HG02973 (cell line): ENCODE measurements around the gene PRKCH.
"Not testable (repeated sequence)": the region's sequence is repeated elsewhere in the genome, so short reads cannot be mapped to it uniquely, and the experiment has no call there.

ENCODE experiments used
- ATAC-seq: cut with Tn5 transposase; IDR thresholded peaks from one replicate; pipeline ENCODE4 v1.9.1; 2021; ENCODE audit warnings: moderate library complexity; ENCODE audit not compliant: unreplicated experiment

The PRKCH gene

DNA sequence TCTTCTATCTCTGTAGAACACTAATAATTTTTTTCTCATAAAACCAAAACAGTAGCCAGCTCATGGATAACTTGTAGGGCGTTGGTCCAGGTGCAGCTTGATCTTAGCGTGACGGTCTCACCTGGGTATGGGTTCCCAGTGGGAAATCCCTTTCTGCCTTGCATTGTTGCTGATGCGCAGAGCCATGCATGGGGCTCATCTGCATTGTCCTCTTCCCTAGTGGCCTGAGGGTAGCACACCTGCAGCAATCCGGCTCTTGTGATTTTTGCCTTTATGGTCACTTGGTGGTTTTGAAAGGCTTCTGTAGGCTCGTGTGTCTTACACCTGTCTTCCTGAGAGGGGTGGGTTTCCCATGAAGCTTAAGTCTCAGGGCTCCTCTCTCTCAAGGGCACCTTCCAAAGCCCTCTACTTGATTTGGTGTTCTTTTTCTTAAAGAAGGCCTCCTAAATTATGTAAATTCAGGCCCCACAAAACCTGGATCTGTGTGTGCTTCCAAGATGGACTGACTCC is 130.6 kb downstream of the PRKCH start:
- ATAC-seq = no peak

DNA sequence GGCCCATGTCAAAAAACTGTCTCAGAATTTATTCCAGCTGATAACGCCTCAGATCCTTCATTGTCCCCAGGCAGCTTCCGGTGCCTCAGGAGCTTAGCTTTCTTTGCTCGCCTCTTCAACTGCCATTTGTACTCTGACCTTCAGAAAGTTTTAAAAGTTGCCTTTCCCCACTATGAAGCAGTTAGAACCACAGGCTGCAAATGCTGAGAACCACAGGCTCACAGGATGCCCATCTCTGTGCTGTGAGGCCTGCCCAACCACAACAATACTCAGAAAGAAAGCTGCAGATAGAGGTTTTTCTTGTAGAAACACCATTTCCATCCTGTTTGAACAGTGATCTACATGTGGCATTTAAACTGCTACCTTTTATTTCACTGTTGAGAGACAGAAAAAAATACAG is 131.1 kb downstream of the PRKCH start:
- ATAC-seq = no peak

DNA sequence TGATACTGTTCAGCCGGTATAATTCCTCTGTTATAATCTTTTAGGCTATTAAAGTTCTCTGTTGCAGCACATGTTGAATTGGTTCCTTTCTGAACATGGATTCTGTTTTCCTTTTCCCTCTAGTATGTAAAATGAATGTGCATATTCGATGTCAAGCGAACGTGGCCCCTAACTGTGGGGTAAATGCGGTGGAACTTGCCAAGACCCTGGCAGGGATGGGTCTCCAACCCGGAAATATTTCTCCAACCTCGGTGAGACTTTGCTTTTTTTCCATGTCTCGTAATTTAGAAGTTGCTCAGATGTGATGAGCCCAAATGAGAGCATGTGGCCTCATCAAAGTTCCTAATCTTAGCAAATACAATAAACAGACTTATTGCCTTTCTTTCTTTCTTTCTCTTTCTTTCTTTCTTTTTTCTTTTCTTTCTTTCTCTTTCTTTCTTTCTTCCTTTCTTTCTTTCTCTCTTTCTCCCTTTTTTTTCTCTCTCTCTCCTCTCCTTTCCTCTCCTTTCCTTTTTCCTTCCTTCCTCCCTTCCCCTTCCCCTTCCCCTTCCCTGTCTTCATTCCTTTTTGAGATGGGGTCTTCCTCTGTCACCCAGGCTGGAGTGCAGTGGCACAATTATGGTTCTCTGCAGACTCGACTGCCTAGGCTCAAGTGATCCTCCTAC is 131.9 kb downstream of the PRKCH start:
- ATAC-seq = no peak

DNA sequence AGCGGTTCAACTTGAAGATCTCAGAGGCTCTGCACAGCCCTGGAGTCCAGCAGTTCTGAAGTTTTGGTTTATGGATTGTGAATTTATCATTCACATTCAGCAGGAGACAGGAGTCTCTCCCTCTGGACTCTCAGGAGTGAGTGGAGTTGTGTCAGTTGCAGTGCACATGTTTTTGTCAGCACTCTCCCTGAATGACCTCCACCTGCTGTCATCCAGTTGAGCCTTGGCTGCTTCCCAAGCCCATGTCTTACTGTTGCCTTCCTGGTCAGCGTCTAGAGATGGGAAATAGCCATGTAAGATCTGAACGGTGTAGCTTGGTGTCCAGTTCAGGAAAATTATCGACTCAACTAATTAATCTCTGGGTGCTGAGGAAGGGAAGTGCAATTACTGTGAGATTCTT is 133.2 kb downstream of the PRKCH start:
- no peak for ATAC-seq

DNA sequence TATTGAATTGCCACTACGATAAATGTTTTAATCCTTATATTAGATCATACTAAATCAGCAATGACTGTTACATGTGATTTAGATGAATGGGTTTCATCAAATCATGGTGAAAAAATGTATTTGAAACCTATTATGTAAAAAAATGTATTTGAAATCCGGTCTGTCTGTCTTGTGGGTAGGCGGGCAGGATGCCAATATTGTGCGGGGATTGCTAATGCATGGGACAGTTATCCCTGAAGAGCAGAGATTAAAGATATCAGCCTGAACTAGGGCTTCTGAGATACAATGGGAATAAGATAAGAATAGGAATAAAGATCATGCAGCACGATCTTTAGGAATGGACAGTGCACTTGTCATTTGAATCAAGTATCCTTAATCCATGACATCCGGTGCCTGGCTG is 134.0 kb downstream of the PRKCH start:
- ATAC-seq = no peak

DNA sequence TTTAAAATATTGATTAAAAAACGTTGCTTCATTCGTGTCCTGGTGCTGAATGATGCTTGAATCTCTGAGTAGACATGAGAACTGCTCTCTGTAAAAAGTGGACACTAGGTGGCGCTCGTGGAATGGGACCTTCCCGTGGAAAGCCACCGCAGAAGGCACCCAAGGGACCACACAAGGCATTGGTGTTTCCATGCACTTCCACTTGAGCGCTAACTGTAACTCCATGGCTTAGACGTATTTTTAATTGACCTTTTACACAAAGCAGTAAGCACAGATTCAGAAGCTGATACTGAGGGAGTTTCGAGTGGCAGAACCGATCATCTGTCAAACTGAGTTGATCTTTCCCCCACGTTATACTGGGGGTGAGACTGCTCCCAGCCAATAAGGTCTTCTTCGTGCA is 135.3 kb downstream of the PRKCH start:
- ATAC-seq = peak; percentile 84

DNA sequence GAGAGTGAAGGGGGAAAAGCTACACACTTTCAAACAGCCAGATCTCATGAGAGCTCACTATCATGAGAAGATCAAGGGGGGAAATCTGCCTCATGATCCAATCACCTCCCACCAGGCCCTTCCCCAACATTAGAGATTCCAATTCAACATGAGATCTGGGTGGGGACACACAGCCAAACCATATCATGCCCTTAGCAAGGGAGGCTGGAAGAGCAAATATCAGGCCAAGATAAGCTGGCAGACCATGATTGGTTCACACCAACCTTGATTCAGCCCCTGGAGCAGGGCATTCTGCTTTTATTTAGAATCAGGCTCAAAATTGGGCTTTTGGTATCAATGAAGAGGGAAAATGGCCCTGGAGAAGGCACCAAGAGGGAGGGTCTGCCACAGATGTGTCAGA is 137.4 kb downstream of the PRKCH start:
- ATAC-seq = no peak

DNA sequence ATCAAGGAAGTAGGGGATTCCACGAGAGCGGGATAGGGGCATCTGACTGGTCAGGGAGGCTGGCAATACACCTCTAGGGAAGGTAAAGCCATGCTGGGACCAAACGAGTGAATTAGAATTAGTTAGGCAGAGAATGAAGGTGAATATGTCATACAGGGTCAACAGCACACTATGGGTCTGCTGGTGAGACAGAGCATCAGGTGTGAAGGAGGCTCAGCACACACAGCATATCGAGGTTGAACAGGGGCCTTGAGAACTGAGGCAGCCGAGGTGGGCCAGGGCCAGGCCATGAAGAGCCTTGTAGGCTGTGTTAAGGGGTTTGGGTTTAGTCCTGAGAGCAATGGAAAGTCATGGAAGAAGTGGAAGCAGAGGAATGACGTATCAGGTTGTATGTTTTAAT is 137.8 kb downstream of the PRKCH start:
- no peak for ATAC-seq

DNA sequence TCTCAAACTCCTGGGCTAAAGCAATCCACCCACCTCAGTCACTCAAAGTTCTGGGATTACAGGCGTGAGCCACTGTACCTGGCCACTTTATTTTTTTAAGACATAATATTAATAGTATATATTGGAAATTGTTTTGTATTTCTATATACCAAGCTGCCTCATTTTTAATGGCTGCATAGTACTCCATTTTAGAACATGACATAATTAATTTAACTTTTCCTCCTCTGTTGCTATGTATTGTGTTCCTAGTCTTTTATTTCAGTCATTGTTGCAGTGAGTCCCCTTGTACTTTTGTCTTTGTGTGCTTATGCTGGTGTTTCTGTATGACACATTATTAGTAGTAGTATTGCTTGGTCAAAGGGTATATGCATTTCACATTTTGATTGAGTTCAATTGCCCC is 138.7 kb downstream of the PRKCH start:
- ATAC-seq = no peak

DNA sequence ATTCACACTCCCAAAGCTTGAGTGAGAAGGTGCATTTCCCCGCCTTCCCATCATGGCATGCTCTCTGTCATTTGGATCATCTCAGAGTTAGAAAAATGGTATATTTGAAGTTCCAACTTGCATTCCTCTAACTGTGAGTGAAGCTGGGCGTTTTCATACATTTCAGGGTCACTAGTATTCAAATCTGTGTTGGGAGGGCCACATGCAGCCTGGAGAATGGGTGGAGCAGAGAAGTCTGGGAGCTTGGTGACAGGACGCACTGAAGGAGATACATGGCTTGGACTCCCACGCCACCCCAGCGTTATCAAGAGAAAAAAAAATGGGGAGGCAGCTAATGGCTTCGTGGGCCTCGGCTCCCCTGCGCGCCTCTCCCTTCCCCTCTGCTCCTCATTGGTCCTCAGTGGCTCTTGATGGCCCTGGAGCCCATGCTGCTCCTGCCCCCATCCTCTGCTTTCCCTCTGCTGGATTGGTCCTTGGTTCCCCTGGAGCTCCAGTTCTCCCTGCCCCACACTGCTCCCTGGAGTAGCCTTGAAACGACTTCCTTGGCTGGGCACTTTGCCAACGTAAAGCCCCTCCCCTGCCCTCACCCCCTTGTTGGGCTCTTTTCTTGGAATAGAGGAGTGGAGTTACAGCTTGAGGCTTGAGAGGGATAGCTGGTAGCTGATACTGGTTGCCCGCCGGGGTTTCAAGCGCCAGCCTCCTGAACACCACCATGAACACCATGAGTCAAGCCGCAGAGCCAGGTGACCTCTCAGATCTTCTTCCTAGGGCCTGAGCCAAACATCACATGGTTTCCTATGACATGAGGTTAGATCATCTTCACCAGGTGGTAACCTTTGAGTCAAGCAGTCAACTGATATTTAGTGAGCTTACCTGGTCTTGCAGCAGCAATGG is 139.6 kb downstream of the PRKCH start:
- ATAC-seq = no peak

DNA sequence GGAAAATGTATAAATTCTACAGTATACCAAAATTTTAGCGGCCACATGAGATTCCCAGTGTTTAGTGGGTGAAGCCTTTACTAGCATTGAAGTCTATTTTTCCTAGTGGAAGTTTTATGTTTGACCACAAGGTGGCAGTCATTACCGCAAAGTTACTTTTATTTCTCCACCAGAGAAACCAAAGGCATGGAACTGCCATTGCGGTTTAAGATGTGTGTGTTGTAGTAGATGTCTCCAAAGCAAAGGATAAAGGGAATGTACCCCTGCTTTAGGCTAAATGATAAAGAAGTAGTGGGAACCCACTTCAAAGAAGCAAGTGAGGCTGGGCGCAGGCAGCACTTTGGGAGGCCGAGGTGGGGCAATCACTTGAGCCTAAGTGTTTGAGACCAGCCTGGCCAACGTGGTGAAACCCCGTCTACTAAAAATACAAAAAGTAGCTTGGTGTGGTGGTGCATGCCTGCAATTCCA is 140.5 kb downstream of the PRKCH start:
- ATAC-seq = no peak

DNA sequence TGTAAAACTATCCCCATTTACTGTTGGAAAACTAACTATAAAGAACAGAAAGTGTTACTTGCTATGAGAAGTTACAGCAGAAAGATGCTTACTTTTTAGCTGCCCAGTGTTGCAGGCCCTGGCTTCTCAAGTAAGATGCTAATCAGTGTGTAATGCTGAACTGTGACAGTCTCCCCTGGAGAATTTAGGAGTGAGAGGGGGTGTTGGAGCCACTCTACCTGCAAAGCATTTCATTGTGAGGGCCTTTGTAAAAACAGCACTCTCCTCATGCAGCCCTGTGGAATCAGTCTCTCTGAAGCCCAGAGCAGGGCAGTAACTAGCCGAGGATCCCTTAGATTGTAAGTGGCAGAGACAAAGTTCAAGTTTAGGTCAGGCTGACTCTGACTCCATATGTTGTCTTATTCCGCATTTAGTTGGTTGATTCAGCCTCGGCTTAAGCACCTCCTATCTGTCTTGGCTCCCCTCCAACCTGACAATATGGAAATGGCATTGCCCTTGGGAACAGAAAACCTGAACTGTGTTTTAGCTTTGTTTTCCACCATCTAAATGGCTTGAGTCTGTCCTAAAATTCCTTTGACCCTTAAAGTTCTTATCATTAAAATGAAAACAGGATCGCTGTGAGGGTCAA is 141.3 kb downstream of the PRKCH start:
- no peak for ATAC-seq

DNA sequence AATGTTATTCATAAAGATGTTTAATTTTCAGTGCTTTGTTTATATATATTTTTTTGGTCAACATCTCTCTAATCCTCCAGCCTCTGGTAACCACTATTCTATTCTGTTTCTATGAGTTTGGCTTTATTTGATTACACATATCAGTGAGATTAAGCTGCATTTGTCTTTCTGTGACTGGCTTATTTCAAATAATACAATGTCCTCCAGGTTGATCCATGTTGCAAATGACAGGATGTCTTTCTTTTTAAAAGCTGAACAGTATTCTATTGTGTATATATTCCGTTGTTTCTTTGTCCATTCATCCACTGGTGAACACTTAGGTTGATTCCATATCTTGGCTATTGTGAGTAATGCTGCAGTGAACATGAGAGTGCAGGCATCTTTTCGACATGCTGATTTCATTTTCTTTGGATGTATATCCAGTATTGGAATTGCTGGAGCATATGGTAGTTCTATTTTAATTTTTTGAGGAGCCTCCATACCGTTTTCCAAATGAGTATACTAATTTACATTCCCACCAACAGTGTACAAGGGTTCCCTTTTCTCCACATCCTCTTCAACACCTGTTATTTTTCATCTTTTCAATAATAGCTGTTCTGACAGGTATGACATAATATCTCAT is 142.4 kb downstream of the PRKCH start:
- ATAC-seq = no peak

DNA sequence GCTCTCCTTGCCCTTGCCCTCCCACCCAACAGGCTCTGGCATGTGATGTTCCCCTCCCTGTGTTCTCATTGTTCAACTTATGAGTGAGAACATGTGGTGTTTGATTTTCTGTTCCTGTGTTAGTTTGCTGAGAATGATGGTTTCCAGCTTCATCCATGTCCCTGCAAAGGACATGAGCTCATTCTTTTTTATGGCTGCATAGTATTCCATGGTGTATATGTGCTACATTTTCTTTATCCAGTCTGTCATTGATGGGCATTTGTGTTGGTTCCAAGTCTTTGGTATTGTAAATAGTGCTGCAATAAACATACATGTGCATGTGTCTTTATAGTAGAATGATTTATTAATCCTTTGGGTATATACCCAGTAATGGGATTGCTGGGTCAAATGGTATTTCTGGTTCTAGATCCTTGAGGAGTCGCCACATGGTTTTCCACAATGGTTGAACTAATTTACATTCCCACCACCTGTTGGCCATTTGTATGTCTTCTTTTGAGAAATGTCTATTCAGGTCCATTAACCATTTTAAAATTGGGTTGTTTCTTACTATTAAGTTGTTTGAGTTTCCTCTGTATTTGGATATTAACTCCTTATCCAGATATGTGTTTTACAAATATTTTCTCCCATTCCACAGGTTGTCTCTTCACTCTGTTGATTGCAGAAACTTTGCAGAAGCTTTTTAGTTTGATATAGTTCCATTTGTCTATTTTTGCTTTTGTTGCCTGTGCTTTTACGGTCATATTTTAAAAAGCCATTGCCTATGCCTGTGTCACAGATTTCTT is 143.4 kb downstream of the PRKCH start:
- ATAC-seq = not testable (repeated sequence)

DNA sequence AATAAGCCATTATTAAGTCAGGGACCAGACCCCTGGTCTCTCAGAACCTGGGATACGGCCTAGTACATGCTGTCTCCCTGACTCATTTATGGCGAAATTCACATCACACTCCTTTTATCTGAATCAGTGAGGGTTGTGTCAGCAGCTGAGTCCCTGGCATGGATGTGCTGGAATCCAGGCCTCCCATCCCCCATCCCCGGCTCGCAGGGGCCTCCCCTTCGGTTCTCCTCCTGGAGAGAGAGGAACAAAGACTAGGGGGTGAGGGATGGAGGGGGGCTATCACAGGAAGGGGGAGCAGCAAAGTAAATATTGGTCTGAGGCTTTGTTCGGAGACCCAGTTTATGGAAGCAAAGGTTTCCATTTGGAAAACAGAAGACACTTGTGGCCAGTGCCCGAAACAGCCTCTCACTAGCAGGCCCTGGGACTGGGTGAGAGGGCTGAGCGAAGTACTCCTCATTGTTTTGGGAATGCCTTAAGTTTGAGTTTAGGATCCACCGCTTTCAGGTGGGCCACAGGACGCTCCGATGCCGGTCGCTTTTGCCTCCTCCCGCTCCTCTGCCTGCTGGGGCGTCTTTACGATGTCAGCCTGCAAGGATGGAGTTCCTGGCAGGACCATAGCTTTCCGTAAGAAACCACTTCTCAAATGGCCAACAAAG is 145.0 kb downstream of the PRKCH start:
- no peak for ATAC-seq

DNA sequence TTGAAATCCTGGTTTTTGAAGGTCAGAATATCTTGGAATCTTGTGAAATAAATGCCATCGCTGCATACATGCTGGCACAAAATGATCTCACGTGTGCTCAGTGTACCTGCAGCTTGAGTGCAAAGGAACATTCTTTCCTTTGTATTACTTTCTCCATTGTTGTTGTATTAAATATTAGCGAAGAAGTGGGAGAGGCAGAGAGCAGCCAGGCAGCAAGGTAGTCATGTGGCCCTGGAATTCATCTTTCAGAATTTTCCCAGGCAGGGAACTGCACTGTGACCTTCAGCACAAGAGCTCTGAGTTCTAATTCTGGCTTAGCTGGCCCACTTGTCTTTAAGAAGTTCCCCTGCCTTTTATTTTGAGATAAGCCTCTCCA is 145.5 kb downstream of the PRKCH start:
- ATAC-seq = no peak

DNA sequence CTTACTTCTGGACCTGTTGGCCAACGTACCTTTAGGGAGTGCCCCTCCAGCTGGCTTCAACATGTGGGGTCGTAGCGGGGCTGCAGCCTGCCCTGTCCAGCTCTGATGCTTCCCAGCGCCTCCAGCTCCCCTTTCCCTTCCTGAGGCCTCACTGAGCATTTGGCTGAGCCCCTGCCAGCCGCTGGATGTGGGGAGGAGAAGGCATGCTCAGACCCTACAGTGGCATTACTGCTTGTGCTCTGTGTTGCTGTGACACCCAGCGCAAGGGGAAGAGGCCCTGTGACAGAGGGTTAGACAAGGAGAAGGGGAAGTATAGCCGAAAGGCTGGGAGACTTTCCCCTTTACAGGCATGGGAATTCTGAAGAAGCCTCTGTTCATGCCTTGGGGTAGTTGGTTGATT is 145.9 kb downstream of the PRKCH start:
- no peak for ATAC-seq

DNA sequence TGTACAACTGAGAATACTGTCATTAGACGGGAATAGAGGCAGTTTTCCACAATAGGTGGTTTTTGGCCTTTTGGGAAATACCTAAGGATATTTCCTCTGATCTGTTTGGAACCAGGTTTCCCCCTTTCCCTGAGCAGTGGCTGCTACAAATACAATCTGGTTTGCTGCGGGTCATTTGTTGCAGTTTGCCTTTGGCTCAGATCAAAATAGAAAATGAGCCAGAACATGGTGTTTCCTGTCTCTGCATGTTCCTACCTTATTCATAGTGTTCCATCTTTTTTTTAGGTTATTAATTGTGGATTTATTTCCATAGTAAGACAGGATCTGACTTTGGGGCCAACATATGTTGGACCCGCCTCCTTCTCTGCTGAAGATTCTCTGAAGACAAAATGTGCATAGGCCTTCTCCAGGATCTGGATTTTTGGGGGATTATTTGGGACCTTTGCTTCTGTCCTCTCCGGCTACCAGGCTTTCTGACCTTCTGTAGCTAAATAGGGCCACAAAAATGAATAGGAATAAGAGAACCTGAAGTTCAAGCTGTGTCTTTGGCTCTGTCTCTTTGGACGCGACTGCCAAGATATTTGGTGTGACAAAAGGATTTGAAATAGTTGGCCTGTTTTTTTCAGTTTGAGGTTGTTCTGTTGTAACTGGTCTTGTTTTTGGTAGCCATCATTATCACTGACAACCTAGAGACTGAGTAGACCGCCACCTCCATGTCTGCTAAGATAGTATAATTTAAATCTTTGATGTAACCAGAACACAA is 146.9 kb downstream of the PRKCH start:
- ATAC-seq = no peak

DNA sequence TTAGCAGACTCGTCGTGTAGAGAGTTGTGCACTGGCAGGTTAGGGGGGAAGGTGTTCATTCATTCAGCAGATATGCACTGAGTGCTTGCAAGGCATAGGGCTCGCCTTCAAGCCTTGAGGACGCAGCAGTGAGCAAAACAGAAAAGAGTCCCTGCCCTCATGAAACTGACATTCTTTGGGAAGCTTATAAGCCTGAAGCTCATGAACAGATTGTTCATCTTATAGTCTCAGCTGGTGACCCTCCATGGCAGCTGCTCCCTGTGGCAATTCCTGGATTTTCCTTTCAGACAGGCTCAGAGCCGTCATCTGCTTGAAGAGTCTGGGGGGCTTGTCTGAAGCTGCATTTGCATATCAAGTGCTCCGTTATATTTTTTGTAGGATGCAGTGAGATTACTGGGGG is 148.4 kb downstream of the PRKCH start:
- no peak for ATAC-seq
